ENCODE measurements around the gene DCTN4.

DNA sequence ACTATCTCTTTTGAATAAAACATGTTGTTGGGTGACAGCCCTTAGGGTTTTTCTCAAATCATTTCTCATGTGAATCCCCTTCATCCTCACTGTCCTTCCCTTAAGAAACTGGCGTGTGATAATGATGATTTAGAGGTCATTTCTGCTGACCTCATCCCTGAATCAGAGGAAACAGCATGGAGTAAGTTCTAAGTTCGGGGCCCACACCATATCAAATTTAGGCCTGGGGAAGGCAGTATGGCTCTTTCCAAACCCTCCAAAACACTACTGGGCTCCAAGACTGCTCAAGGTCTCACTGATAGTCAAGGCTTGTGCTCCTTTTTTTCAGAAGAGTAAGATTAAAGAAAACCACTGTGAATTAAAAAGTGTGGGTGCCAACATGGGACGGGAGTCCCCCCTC, 18.9 kb upstream of the DCTN4 start:
- TF ChIP-seq CTCF (IDR thresholded peaks at IDR 0.05) (no peak), POLR2A (IDR thresholded peaks at IDR 0.05) (no peak)
